ENCODE measurements around the gene UCN2. TPM values are rescaled to one million over a fixed set of nuclear protein-coding genes. Genes with fewer than 3 reads are reported as not detected.

The UCN2 gene, protein sequence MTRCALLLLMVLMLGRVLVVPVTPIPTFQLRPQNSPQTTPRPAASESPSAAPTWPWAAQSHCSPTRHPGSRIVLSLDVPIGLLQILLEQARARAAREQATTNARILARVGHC
- 6.8 to 8.3 TPM (median 7.9 TPM) in 5 replicates for total RNA-seq (2022; extraction: Qiagen RNA extraction)

DNA sequence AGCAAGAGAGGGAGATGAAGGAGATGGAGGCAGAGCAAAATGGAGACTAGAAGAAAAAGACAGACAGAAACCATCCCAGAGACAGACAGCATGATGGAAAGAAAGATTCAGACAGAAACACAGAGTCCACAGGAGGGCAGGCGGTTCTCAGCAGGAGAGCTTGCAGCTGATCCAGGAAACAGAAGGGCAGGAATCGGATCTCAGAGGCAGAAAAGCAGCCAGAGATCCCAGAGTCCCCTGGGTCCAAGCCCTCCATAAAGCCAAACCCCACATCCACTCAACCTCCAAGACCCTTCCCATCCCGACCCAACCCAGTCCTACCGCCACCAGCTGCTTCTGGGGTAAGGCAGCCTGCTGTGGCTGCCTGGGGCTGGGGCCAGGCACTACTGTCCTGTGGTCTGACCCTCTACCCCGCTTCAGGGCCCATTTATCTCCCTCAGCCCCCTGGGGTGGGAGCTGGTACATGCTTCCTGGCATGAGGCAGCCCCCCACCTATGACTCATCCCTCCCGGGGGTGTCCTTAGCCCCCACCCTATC is at the start of gene UCN2:
TSS of gene UCN2 (minus strand) at position 400 of the 537 bp plus-strand sequence. CDS start 657 bp downstream, outside the sequence.

DNA sequence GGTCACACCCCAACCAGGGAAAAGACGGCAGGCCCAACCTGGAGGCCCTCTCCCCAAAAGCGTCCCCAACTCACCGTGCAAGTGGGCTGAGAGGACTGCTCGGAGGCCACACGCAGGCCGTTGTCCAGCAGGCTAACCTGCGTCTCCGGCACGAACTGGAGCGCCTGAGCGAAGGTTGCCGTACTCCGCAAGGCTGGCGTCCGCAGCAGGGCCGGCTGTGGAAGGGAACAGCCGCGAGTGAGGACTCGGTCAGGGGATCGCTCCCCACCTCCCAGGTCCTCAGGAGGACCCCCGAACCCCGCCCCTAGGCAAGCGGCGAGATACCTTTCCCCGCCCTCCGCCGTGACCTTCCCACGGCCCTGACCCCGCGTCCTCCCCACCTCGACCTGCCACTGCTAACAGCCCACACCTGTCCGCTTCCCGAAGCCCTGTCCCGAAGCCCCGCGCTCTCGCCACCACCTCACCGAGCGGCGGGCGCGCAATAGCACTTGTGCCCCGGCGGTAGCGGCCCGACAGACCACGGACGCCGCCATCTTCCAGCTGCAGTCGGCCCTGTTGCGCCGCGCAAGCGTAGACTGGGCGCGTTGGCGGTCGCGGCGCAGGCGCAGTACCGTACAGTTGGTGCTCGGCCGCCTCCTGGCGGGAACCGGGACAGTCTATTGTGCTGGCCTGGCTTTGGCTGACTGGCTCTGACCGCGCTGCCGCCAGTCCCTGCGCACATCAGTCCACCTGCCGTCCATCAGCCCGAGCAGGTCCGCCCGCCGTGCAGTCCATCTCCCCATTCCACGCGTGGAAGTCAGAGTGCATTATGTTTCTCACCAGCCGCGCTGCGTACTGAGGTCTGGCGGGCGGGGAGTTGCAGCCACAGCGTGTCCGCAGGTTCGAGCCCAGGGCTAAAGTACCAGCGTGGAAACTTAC is 45.8 kb upstream of the UCN2 start, which contains the start of gene UQCRC1:
TSS of gene UQCRC1 (minus strand) at position 559 of the 918 bp plus-strand sequence. CDS start at position 533, 26 bp downstream.

DNA sequence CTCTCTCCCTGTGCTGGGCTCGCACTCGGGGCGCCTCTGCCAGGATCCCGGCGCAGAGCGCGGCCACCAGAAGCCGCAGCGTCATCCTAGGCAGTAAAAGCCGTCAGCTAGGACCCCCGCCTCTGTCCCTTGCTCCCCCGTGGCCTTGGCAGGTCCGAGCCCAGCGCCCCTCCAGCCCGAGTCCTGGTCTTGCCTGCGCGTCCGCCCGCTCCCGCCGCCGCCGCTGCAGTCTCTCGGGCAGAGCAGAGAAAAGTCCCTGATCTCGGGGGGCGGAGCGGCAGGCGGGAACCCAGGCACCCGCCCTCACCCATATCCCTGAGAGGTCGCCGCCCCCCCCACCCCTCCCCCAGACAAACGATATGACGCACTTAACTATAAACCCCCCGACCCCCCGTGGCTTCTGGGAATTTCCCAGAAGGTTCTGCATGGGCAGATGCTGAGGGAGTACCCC is 31.5 kb upstream of the UCN2 start, which contains the start of gene COL7A1:
TSS of gene COL7A1 (minus strand) at position 255 of the 451 bp plus-strand sequence. CDS start at position 85, 170 bp downstream.

GRCh38 chr3:48556796-48557626 is 6.6 kb downstream of the UCN2 start, which contains the start of gene PFKFB4:
PFKFB4 (minus strand) TSS chr3:48556803; CDS start chr3:48556777, 26 bp downstream.

Other genes starting within 250 kb of the UCN2 start
- gene SPINK8, start 230.1 kb downstream of the UCN2 start, total RNA-seq (2022; extraction: Qiagen RNA extraction), result not detected in 5 replicates
- not detected in 5 replicates for gene FBXW12, start 191.6 kb downstream of the UCN2 start, total RNA-seq (2022; extraction: Qiagen RNA extraction)
- 15.3 to 19.1 TPM (median 16.0 TPM) in 5 replicates for gene PLXNB1, start 133.7 kb downstream of the UCN2 start, total RNA-seq (2022; extraction: Qiagen RNA extraction)
- 24.4 to 29.5 TPM (median 27.7 TPM) in 5 replicates for gene CCDC51, start 123.7 kb downstream of the UCN2 start, total RNA-seq (2022; extraction: Qiagen RNA extraction)
- 258 to 318 TPM (median 277 TPM) in 5 replicates for gene TMA7, start 123.5 kb downstream of the UCN2 start, total RNA-seq (2022; extraction: Qiagen RNA extraction)
- gene ATRIP, start 117.0 kb downstream of the UCN2 start, total RNA-seq (2022; extraction: Qiagen RNA extraction), result 8.6 to 10.4 TPM (median 9.2 TPM) in 5 replicates
- gene SHISA5, start 59.6 kb downstream of the UCN2 start, total RNA-seq (2022; extraction: Qiagen RNA extraction), result 104 to 131 TPM (median 126 TPM) in 5 replicates
- 10.6 to 13.9 TPM (median 12.6 TPM) in 5 replicates for gene PFKFB4, start 7.0 kb downstream of the UCN2 start, total RNA-seq (2022; extraction: Qiagen RNA extraction)
- 130 to 168 TPM (median 149 TPM) in 5 replicates for gene COL7A1, start 31.5 kb upstream of the UCN2 start, total RNA-seq (2022; extraction: Qiagen RNA extraction)
- gene UQCRC1, start 45.9 kb upstream of the UCN2 start, total RNA-seq (2022; extraction: Qiagen RNA extraction), result 167 to 233 TPM (median 172 TPM) in 5 replicates
- gene TMEM89, start 58.0 kb upstream of the UCN2 start, total RNA-seq (2022; extraction: Qiagen RNA extraction), result 0.21 to 0.23 TPM in 2 of 5 replicates, not detected in the others
- 14.6 to 16.8 TPM (median 15.2 TPM) in 5 replicates for gene SLC26A6, start 71.7 kb upstream of the UCN2 start, total RNA-seq (2022; extraction: Qiagen RNA extraction)
- gene CELSR3, start 99.1 kb upstream of the UCN2 start, total RNA-seq (2022; extraction: Qiagen RNA extraction), result 3.7 to 4.5 TPM (median 4.3 TPM) in 5 replicates
- gene NCKIPSD, start 122.1 kb upstream of the UCN2 start, total RNA-seq (2022; extraction: Qiagen RNA extraction), result 8.0 to 11.4 TPM (median 9.5 TPM) in 5 replicates
- 48.8 to 54.4 TPM (median 52.6 TPM) in 5 replicates for gene IP6K2, start 153.4 kb upstream of the UCN2 start, total RNA-seq (2022; extraction: Qiagen RNA extraction)

Data from A549 treated with Hydrocortisone at 1 μM for 4 hours (cell line).